ENCODE measurements around the gene HLA-B. TPM values are rescaled to one million over a fixed set of nuclear protein-coding genes. Genes with fewer than 3 reads are reported as not detected.

HLA-B gene
- total RNA-seq, 4 donors from 2014 or later: 328 to 1,292 (median 594) TPM

DNA sequence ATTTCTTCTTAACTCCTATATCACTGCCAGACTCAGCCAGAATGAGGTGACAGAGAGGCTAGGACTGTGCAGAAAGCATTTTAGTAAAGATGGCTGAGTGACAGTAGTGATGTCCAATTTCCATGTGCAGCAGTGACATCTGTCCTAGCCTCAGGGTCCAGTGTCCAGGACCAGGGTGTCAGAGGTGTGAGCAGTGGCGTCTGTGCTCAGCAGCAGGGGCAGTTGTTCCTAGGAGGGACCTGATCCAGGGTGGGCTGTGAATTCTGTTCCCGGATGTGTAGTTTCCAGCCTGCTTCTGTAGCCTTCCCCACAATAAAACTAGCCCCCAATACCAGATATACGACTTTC lies 6.0 kb downstream of the HLA-B start:
- H3K4me3 ChIP-seq (replicated peaks in 1 of 3): no peak overlapping the region
- H3K9me3 ChIP-seq: no peaks in the 10 kb centered on the region
- H3K36me3 ChIP-seq: no peaks in the 10 kb centered on the region
- WGBS, 2 donors: 0 to 48% methylated on average over 3 of the region's 3 CpGs
- H3K27me3 ChIP-seq: no peaks in the 10 kb centered on the region
- intact Hi-C loops (cut with DNase I): loop anchor here (10.0 kb wide), 1 partner anchor 86 kb away; no protein-coding TSS in a partner anchor
- peaks cover 3 to 4% of the 10 kb centered on the region in 2 donors for H3K4me1 ChIP-seq
- H3K27ac ChIP-seq: no peak overlapping the region
- no peak for DNase-seq
- TF ChIP-seq, protein P1, sequence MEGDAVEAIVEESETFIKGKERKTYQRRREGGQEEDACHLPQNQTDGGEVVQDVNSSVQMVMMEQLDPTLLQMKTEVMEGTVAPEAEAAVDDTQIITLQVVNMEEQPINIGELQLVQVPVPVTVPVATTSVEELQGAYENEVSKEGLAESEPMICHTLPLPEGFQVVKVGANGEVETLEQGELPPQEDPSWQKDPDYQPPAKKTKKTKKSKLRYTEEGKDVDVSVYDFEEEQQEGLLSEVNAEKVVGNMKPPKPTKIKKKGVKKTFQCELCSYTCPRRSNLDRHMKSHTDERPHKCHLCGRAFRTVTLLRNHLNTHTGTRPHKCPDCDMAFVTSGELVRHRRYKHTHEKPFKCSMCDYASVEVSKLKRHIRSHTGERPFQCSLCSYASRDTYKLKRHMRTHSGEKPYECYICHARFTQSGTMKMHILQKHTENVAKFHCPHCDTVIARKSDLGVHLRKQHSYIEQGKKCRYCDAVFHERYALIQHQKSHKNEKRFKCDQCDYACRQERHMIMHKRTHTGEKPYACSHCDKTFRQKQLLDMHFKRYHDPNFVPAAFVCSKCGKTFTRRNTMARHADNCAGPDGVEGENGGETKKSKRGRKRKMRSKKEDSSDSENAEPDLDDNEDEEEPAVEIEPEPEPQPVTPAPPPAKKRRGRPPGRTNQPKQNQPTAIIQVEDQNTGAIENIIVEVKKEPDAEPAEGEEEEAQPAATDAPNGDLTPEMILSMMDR (IDR thresholded peaks at IDR 0.05): no peak
- no peak for TF ChIP-seq POLR2A (IDR thresholded peaks at IDR 0.05)

DNA sequence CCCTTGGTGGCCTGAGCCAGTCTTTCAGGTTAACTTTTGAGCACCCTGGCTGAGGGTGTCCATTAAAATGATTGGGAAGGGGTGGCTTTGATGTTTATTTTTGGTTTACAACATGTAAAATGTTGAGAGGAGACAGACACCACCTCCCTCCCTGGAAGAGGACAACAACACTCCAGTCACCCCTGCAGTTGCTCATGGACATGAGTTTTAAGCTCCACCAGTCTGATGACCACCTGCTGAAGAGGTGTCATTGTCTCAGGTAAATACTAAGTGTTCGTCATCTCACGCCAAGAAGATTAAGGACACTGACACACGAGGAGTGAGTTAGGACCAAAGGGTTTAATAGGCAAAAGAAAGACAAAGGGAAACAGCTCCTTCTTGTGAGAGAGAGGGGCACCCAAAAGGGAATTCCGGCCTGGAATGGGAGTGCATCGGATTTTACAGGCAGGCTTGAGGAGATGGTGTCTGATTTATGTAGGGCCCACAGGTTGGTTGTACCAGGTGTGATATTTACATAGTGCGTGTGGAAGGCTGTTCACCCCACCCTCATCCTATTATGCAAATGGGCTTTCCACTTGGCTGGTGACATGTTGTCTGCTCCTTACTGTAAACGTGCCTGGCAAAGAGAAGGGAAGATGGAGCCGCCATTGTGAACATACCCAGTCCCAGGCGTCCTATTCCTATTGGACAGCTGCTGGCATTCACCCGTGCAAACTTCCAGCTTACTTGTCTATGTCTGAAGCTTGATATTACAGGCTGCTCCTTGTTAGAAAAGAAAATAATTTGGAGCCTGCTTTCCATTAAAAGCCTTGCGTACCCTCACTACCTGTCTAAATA lies 6.6 kb downstream of the HLA-B start:
- DNase-seq: no peak
- no peak overlapping the region for H3K4me3 ChIP-seq (replicated peaks in 1 of 3)
- no peak overlapping the region for H3K27ac ChIP-seq
- intact Hi-C loops (cut with DNase I): loop anchor here (10.0 kb wide), 1 partner anchor 86 kb away; no protein-coding TSS in a partner anchor
- peaks cover 0 to 3% of the 10 kb centered on the region in 2 donors for H3K4me1 ChIP-seq
- no peaks in the 10 kb centered on the region for H3K36me3 ChIP-seq
- H3K27me3 ChIP-seq: no peaks in the 10 kb centered on the region
- TF ChIP-seq, protein P1 (IDR thresholded peaks at IDR 0.05): no peak
- no peak for TF ChIP-seq POLR2A (IDR thresholded peaks at IDR 0.05)
- WGBS, 2 donors: 53 to 71% methylated on average over 11 of the region's 11 CpGs
- no peaks in the 10 kb centered on the region for H3K9me3 ChIP-seq

DNA sequence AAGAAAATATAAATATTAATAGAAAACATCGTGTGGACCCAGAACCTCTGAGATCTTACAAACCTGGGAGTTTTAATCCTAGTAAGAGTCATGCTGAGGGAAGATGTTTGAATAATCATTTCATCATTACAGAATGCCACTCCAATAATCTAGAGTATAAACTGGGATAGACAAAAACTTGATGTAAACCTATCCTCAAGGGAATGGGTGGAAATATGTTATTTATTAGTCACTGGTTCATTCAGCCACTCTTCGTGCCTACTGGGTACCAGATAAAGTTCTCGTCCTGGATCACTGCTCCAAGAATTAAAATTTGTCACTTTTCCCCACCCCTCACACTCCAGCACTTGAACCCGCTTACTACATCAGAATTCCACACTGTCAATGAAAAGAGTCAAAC lies 7.7 kb downstream of the HLA-B start:
- H3K27ac ChIP-seq: no peak overlapping the region
- TF ChIP-seq POLR2A (IDR thresholded peaks at IDR 0.05): no peak
- TF ChIP-seq, protein P1 (IDR thresholded peaks at IDR 0.05): no peak
- no peaks in the 10 kb centered on the region for H3K36me3 ChIP-seq
- intact Hi-C loops (cut with DNase I): no loop called here
- no peak for DNase-seq
- no peak overlapping the region for H3K4me3 ChIP-seq (replicated peaks in 1 of 3)
- H3K27me3 ChIP-seq: no peaks in the 10 kb centered on the region
- no peaks in the 10 kb centered on the region for H3K9me3 ChIP-seq
- no peaks in the 10 kb centered on the region for H3K4me1 ChIP-seq
- WGBS, 2 donors: 62 to 68% methylated on average over 4 of the region's 4 CpGs

DNA sequence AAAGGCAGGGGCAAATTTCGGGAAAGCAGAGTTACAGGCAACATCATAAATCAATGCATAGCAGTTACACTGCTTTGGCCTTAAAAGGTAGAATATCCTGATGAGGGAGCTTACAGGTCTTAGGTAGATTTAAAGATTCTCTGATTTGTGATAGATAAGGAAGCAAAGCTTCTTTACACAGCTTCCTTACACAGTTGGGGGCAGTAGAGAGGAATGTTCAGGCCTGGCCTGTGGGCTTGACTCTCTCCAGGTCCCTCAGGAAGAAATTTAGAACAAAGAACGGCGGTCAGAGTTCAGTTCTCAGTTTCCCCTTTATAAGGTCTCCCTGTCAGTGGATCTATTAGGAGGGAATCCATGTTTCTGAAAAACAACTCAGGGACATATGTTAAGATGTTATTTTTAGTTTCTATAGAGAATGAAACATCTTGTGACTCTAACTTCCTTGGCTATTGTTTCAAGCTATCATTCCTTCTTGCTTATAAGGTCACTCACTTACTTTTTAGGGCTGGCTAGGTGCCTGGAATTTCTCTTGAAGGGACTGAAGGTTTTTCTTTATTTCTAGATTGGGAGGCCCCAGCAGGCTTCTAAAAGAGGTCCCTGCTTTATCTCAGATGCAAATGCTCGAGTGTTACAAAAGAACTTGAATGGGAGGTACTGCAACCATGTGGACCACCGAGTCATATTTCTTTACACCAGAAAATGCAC lies 11.8 kb downstream of the HLA-B start:
- Histone ChIP-seq H3K4me1 (no peaks in the 10 kb centered on the region), H3K36me3 (no peaks in the 10 kb centered on the region), H3K9me3 (no peaks in the 10 kb centered on the region), H3K27ac (no peak overlapping the region), H3K4me3 (replicated peaks in 1 of 3) (no peak overlapping the region), H3K27me3 (no peaks in the 10 kb centered on the region)
- TF ChIP-seq, protein P1 (IDR thresholded peaks at IDR 0.05): no peak
- TF ChIP-seq POLR2A (IDR thresholded peaks at IDR 0.05): no peak
- intact Hi-C loops (cut with DNase I): no loop called here
- no peak for DNase-seq
- WGBS, 2 donors: 48 to 52% methylated on average over 5 of the region's 5 CpGs

DNA sequence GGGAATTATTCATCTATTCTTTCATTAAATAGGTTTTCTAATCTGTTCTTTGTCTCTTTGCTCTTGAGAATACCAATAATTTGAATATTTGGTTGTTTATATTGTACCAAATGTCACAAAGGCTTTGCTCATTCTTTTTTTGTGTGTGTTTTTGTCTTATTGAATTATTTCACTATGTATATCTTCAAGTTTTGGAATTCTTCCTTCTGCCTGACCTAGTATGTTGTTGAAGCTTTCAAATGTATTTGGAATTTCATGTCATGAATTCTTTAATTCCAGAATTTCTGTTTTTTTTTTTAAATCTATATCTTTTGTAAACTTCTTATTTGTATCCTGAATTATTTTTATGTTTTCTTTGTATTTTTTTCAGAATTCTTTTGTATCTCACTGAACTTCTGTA lies 16.8 kb downstream of the HLA-B start:
- Histone ChIP-seq H3K27me3 (no peaks in the 10 kb centered on the region), H3K36me3 (no peaks in the 10 kb centered on the region), H3K4me3 (replicated peaks in 1 of 3) (no peak overlapping the region), H3K9me3 (no peaks in the 10 kb centered on the region), H3K4me1 (no peaks in the 10 kb centered on the region), H3K27ac (no peak overlapping the region)
- TF ChIP-seq, protein P1 (IDR thresholded peaks at IDR 0.05): no peak
- TF ChIP-seq POLR2A (IDR thresholded peaks at IDR 0.05): no peak
- no peak for DNase-seq
- intact Hi-C loops (cut with DNase I): no loop called here

Measured in thyroid gland (tissue), 4 donors.